HepG2 (cell line): ENCODE measurements around the gene COX7C.

Source experiments
- BCLAF1 ChIP-seq: fragments of 450-650 bp; IDR thresholded peaks from 2 replicates; pipeline ENCODE4 v1.6.1; 2017; ENCODE audit warnings: mild to moderate bottlenecking
- BRCA1 ChIP-seq: sonication (generic); formaldehyde crosslinking; IDR thresholded peaks from 2 replicates; pipeline ENCODE4 v1.4.0; 2020; ENCODE audit warnings: missing genetic modification reagents
- CREB1 ChIP-seq, 2 experiments: fragments of 450-650 bp in 1 of 2; IDR thresholded peaks; 2 replicates each; pipeline ENCODE4 v1.6.1; 2016 to 2017; ENCODE audit warnings: control low read depth in 1 of 2, mild to moderate bottlenecking in 1 of 2, missing compliant biosample characterization in 1 of 2, missing genetic modification characterization in 1 of 2
- CTCF ChIP-seq: sonication (generic); formaldehyde crosslinking; IDR thresholded peaks from 2 replicates; pipeline ENCODE4 v1.5.0; 2020; ENCODE audit warnings: mild to moderate bottlenecking, missing genetic modification reagents, moderate library complexity
- GMEB2 ChIP-seq: IDR thresholded peaks from 2 replicates; pipeline ENCODE4 v1.6.1; 2016; ENCODE audit warnings: missing biosample characterization, missing genetic modification reagents, low read depth
- IRF1 ChIP-seq: sonication (generic); formaldehyde crosslinking; IDR thresholded peaks from 2 replicates; pipeline ENCODE4 v1.4.0; 2020; ENCODE audit warnings: low read depth, mild to moderate bottlenecking, missing genetic modification reagents
- NFRKB ChIP-seq: fragments of 450-650 bp; IDR thresholded peaks from 2 replicates; pipeline ENCODE4 v1.6.1; 2017
- NR2F2 ChIP-seq: IDR thresholded peaks from 2 replicates; pipeline ENCODE4 v1.6.1; 2012; ENCODE audit warnings: low read depth, inconsistent platforms, borderline replicate concordance
- RFX1 ChIP-seq: fragments of 450-650 bp; IDR thresholded peaks from 2 replicates; pipeline ENCODE4 v1.6.1; 2017
- RFXAP ChIP-seq: sonication (generic); formaldehyde crosslinking; IDR thresholded peaks from 2 replicates; pipeline ENCODE4 v1.4.0; 2020; ENCODE audit warnings: missing genetic modification reagents, borderline replicate concordance
- ZEB1 ChIP-seq: IDR thresholded peaks from 2 replicates; pipeline ENCODE4 v1.6.1; 2012; ENCODE audit warnings: mild to moderate bottlenecking, low read depth, inconsistent platforms; ENCODE audit not compliant: insufficient replicate concordance
- ZFY ChIP-seq: sonication (generic); formaldehyde crosslinking; IDR thresholded peaks from 2 replicates; pipeline ENCODE4 v1.4.0; 2020; ENCODE audit warnings: missing genetic modification reagents
- ZNF292 ChIP-seq: sonication (generic); formaldehyde crosslinking; IDR thresholded peaks from 2 replicates; pipeline ENCODE4 v1.8.1; 2022; ENCODE audit warnings: mild to moderate bottlenecking, low read depth, missing genetic modification reagents, borderline replicate concordance

- TF ChIP-seq RFXAP (CRISPR knock-in tag) (no peak), NFRKB (no peak), CREB1 (IDR thresholded peaks at IDR 0.05) (no peak), CREB1 (CRISPR knock-in tag; IDR thresholded peaks at IDR 0.05) (no peak), ZEB1 (no peak), BCLAF1 (no peak), ZFY (CRISPR knock-in tag) (no peak), ZNF292 (CRISPR knock-in tag) (no peak), BRCA1 (CRISPR knock-in tag) (no peak), IRF1 (CRISPR knock-in tag) (no peak), RFX1 (no peak), GMEB2 (CRISPR knock-in tag) (no peak), NR2F2 (no peak), CTCF (CRISPR knock-in tag) (no peak)
Observed at GRCh38 chr5:86665984-86666760, 48.4 kb downstream of the COX7C start.
